Right lung (tissue), 5 donors: ENCODE data around the gene POPDC3. TPM values are rescaled to one million over a fixed set of nuclear protein-coding genes. Genes with fewer than 3 reads are reported as not detected.

Experiments
- polyA plus RNA-seq, 5 donors: library from polyadenylated mRNA; unstranded; fragments of 120-200 nt; gene quantifications; one replicate each; pipeline versions ENCODE4 v1.2.1 to v1.2.3, GENCODE V29; 2013; ENCODE audit warnings: inconsistent platforms in 1 of 5, low replicate concordance in 1 of 5; ENCODE audit not compliant: insufficient read length in 5 of 5, insufficient read depth in 1 of 5

The POPDC3 gene
- polyA plus RNA-seq, 5 donors = 0.88 to 3.8 (median 1.3) TPM

Other genes with a start within 250 kb of the POPDC3 start
- under 1 TPM; 0.12 to 0.37 (median 0.27) TPM for gene LIN28B, start 222.9 kb downstream of the POPDC3 start, polyA plus RNA-seq
- 10 to 100 TPM; 33.2 to 39.5 (median 37.5) TPM for gene PREP, start 223.1 kb upstream of the POPDC3 start, polyA plus RNA-seq